NCI-H2029 (cell line): ENCODE results near the gene DNASE1.

Experiments
- DNase-seq: peaks from one replicate; lab custom pipeline; 2025; lab: John Stamatoyannopoulos, UW

The DNASE1 gene

DNA sequence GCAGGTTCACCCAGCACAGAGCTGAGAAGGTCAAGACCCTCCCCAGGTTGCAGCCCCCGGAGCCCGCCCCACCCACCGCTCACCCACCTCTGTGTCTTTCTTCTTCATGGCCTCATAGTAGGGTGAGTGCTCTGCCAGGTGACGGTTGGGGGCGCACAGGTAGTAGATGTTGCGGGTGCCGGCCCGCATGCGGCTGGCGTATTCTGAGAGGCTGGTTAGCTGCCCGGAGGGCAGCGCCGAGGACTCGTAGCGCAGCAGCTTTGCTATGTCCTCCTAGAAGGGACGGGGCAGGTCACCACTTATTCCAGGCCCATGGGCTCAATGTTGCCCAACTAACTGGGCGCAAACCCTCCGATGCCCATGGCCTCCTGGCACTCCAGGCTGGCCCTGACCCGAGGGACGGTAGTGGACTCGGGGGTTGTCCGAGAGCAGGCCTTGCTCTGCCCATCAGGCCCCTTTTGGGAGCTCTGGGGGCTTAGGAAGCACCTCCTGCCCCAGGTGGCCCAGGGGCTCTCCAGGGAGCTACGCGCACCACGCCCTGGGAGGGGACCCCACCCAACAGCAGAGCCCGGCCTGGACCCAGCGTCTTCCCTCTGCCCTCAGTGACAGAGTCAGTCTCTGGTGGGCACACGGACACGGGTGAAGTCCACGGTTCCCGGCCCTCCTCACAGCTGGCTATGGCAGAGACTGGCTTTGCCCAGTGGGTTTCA, 9.9 kb downstream of the DNASE1 start:
- no peak for DNase-seq

DNA sequence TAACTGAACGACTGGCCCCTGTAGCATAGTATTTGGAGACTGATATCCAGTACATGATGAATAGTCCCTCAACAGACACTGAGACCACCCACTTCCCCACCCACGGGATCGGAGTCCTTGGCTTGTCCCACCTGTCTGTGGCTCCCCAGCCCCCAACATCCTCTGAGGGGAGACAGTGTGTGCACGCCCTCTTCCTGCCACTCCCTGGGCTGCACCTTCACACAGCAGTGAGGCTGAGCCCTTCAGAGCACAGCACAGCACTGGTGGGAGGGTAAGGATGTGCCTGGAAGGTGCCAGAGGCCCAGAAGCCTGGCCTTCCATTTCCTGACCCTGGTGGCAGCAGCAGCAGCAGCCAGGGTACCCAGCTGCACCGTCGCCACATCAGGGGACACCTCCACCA, 11.0 kb downstream of the DNASE1 start:
- no peak for DNase-seq

DNA sequence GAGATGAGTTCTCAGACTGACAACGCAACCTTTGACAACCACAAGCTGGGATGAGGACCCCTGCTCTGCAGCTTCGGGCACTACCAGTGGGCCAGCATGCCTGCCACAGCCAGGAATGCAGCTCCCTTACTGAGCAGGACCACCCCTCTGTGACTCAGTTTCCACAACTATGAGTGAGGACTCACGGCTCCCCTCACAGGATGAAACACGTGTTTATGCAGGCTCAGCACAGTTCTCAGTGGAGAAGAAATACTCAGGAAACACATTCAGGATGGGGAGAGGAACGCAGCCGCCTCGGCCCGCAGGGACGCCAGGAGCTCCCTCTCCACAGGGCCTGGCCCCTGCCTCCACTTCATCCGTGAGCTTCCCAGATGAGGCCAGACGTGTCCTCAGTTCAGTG, 14.1 kb downstream of the DNASE1 start:
- DNase-seq, result no peak

DNA sequence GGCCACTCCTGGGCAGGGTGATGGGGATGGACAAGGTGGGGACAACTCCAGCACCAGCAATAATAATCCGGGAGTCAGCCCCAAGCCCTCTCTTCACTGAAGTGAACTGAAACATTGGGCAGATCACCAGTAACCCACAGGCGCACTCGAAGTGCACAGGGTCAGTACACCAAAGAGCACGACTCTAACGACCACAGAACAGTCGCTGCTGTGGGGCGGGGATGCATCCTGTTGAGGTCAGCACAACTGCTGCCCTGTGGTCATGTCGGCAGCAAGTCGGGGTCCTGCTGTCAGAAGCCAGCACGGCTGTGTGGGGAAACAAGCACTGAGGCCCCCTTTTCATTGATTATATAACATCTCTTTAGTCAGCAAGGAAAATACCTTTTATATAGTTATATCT, 14.6 kb downstream of the DNASE1 start:
- DNase-seq, result no peak

DNA sequence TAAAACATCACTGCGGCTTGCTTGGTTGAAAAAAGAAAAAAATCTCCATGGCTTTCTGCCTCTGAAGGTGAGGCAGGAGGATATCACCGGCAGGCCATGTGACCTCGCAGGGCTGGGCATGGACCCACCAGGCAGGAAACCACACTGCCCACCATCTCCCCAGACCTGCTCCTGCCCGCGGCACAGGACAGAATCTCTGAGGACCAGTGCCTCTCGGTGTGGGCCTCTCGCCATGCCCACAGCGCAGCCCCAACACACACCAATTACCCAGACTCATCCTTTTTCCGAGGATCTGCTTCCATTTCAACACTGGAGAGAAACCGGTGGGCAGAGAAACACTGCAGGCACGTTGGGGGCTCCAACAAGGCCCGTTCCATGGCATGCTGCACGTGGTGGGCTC, 16.2 kb downstream of the DNASE1 start:
- DNase-seq, result no peak

DNA sequence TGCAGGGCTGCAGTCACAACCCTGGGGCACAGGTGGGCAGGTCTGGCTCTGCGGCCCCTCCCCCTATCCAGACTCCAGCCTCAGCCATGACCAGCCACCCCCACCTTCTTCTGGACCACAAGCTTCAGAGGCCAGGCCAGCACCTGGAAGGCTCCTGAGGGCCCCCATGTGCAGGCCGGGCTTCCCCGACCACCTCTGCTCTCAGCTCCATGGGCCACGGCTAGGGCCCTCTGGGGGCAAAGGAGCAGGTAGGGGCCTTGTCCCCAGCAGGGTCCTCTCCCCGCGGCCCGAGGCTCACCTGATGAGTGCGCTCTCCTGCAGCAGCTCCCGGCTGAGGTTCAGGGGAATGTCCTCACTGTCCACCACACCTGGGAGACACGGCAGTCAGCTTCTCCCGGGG, 16.9 kb downstream of the DNASE1 start:
- no peak for DNase-seq

DNA sequence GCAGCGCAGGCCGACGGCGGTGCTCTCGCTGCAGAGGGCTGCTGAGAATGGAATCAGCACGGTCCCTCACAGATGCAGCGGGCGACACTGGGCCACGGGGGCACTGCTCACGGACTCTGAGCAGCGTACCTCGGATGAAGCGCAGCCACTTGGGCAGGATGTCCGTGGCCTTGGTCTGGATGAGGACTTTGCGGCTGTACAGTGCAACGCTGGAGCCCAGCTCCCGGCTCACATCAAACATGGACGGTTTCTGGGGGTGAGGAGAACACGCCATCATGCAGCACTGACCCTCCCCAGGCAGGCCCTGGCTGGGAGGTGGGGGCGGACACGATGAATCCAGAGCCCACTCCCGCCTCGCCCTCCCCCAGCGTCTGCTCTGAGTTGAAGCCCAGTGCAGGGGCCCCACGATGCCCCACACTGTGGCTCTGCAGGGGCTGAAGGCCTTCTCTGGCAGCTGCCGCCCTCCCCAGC, 18.1 kb downstream of the DNASE1 start:
- DNase-seq, result no peak

DNA sequence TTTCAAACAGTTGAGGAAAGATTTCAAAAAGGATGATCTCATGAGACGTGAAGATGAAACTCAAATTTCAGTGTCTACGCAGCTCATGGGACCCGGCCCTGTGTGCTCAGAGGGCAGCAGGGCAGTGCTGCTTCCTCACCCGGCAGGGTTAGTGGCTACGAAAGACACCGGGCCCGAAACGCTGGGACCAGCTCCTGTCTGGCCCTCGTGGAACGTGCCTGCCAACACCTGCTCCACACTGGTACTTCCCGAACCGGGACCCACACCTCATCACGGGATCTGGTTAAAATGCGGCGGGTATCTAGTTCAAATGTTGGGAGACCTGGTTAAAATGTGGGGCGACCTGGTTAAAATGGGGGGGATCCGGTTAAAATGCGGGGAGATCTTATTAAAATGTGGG, 18.7 kb downstream of the DNASE1 start:
- no peak for DNase-seq

DNA sequence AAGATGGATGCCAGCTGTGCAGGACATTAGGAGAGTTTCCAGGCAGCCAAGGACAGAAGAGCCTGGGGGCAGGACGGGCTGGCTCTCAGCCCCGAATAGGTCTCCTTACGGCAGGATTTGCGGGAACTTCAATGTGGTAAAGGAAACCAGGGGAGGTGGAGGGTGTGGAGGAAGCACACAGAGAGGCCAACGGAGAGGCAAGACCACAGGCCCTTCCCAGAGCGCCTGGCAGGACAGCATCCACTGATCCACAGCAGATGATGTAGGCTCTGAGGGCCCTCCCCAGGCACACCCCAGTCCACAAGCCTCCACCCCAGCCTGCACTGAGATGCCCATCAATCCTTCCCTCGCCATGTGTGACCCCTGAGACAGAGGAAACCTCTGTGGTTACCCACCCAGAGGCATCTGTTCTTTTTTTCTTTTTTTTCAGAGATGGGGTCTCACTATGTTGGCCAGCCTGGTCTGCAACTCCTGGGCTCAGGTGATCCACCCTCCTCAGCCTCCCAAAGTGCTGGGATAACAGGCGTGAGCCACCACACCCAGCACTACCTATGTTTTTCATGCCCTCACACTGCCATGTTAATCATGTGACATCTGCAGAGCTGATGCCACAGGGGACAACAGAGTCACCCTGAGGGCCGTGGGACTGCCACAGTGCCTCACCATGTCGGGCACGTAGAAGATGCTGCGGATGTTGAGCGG, 19.3 kb downstream of the DNASE1 start:
- no peak for DNase-seq

DNA sequence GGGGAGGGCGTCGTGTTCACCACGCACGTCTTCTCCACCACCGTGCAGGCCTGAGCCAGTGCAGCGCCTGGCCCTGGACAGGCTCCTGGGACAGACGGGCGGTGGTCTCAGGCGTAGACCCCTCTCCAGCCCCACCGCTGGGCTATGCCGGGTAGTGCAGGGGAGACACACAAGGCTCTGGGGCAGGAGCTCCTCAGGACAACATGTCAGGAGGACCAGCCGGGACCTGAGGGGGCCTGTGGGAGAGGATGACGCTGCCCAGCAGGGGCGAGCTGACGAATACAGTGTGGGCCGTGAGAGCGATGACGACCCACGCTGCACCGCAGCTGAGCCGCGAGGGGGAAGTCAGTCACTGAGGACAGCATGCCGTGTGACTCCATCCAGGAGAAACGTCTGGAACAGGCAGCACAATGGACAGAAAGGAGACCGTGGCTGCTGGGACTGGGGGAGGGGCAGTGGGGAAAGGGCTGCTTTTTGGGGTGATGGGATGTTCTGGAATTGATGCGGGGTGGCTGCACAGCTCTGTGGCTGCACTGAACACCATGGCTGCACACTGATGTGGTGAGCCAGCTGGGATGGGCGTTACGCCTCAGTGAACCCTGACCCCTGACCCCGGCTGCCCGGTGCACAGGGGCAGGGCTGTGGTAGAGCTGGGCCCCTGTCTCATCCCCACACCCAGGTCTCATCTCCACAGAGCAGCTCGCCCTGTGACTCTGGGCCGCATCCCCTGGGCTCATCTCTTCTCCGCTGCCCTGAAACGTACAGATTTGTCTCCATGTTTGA, 20.2 kb downstream of the DNASE1 start:
- DNase-seq, result no peak

DNA sequence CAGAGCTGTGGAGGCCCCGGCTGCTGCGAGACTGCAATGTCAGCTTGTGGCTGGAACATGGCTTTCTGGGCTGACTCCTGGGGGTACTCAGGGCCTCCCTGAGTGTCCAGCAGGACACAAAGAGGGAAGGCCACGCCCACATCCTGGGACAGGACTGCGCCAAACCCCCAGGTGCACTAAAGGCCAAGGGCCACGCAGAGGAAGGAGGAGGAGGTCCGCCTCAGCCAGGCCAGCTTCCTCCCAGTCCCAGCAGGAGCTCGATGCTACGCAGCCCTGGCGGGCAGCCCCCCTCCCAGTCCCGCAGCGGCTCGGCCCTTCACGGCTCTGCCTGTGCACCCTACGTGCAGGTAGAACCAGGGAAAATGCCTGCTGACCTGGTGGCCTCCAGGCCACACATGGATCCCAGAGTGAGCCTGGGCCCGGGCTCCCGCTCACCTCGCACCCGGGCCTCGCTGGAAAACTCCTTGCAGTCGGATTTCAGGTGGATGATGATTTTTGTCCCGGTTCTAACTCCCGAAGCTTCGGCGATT, 21.2 kb downstream of the DNASE1 start:
- DNase-seq, result no peak

DNA sequence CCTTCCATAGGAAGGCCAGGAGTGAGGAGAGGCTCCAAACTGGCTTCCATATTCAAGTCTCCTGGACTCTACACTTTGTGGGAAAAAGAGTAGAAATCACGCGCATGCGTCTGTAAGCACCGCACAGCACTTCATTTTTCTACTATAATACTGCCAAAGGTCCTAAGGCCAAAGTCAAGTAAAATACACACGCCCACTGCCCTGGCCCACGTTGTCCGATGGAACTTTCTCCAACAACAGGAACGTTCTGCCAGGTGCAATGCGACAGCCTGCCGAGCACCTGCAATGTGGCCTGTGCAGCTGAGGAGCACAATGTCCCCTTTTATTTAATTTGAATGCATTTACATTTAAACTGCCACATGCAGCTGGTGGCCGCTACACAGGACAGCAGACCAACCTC, 23.5 kb downstream of the DNASE1 start:
- DNase-seq, result no peak

DNA sequence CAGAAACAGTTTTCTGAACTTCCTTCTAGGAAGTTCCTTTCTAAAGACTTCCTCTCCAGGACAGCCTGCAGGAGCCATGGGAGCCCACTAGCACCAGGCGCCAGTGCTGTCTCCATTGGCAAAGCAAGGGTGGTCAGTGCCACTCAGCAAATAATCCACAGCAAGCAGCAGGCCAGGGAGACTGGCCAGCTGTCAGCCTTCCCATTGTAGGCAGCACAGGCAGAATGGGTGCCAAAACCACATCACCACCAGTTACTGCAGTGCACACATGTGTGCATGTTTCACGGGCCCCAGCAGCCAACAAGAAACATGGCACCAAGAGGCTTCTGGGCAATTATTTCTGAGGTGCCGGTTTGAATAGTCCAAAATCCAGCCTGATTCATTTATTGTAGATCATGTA, 26.7 kb downstream of the DNASE1 start:
- no peak for DNase-seq

DNA sequence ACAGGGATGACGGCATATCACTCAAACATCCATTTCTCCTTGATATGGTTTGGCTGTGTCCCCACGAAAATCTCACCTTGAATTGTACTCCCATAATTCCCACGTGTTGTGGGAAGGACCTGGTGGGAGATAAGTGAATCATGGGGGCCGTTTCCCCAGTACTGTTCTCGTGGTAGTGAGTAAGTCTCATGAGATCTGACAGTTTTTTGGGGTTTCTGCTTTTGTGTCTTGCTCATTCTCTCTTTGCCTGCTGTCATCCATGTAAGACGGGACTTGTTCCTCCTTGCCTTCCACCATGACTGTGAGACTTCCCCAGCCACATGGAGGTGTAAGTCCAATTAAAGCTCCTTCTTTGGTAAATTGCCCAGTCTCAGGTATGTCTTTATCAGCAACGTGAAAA, 32.5 kb downstream of the DNASE1 start:
- DNase-seq, result no peak

DNA sequence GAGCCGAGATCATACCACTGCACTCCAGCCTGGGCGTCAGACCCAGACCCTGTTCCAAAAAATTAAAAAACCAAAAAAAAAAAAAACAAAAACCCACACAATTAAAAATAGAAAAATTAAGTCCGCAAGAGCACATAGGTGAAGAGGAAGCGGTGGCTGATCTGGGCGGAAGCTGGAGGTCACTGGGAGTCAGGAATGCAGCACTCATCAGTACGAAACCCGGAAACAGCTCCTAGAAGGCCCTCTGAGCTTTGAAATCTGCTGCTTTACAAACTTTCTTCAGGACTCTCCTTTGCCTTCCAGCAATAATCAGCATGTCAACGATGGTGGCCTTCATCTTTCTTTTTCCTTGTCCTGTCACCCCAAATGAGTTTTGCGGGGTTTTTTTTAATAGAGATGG, 33.3 kb downstream of the DNASE1 start:
- no peak for DNase-seq

DNA sequence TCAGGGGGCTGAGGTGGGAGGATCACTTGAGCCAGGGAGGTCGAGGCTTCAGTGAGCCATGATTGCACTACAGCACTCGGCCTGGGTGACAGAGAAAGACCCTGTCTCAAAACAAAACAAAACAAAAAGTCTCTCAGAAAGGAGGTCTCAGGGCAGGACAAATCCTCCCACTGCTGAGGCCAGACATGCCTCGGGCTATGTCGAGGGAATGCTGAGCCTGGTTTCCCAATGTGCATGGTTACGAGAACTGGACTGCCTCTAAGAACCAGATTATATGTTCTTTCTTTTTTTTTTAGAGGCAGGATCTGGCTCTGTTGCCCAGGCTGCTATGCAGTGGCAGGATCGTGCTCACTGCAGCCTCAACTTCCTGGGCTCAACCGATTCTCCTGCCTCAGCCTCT, 35.2 kb downstream of the DNASE1 start:
- no peak for DNase-seq

DNA sequence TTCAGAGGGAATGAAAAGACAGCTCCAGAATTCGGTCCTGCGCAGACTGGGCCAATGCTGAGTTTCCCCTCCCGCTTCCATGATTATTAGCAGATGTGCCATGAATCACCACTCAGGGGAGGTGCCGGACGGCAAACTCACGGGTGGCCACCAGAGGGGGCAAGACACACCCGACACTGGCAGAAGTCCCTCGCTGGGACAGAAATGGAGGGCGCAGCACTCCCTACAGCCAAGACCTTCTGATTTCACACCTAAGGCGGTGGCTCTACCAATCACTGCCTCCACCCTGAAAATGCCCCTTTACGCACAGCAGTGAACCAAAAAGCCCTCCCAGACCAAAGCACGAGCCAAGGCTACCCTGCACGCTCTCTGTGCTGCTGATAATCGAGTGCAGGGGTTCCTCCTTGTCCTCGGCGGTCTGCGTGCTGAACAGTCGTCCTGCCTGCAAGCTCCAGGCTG, 36.0 kb downstream of the DNASE1 start:
- DNase-seq, result peak; percentile 40

DNA sequence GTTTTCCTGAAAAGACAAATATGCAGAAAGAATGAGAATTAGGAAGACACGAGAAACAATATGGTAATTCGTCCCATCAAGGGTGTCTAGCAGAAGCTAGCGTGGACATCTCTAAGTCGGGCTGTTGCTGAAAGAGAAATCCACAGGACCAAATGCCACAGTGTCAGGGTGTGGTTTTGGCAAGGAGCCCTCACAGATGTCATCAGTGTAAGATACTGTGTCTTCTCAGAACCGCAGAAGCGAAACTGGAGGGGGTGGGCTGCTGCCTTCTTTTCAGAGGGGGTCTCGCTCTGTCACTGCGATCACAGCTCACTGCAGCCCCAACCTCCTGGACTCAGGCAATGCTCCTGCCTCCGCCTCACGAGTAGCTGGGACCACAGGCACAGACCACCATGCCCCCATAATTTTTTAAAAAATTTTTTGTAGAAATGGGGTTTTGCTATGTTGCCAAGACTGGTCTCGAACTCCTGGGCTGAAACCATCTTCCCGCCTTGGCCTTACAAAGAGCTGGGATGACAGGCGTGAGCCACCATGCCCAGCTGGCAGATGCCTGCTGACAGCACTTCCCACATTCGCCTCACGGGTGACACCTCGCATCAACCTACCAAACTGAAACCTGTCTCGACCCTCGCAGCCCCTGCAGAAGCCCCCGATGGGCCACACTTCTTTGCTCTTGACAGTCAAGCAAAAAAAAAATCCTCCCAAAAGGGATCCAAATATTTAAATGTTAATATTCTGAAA, 36.7 kb downstream of the DNASE1 start:
- no peak for DNase-seq

DNA sequence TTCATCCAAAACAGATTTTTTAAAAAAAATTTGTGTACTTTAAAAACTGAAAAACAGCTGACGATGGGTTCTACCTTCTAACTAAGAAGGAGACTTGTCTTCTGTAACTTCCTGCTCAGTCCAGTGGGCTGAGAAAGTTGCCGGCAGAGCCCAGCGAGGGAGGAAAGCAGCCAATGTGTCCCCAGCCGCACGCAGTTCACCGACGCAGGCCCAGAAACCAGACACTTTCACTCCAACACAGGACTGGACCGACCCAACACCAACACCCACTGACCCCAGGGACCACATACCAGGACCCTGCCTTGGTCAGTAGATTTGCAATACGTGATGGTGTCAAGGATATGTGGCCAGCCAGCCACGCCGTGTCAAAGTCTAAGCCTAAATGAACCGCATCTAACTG, 37.3 kb downstream of the DNASE1 start:
- no peak for DNase-seq

DNA sequence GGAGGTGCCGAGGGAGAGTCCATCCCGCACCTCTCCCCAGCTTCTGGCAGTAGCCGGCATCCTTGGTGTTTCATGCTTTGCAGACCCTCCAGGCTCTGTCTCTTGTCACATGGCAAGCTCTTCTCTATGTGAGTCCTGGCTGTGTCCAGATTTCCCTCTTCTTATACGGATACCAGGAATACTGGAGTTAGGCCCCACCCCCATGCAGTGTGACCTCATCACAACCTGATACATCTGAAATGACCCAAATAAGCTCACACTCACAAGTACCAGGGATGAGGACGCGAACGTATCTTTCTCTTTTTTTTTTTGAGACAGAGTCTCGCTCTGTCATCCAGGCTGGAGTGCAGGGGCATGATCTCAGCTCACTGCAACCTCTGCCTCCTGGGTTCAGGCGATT, 39.6 kb downstream of the DNASE1 start:
- DNase-seq, result no peak

DNA sequence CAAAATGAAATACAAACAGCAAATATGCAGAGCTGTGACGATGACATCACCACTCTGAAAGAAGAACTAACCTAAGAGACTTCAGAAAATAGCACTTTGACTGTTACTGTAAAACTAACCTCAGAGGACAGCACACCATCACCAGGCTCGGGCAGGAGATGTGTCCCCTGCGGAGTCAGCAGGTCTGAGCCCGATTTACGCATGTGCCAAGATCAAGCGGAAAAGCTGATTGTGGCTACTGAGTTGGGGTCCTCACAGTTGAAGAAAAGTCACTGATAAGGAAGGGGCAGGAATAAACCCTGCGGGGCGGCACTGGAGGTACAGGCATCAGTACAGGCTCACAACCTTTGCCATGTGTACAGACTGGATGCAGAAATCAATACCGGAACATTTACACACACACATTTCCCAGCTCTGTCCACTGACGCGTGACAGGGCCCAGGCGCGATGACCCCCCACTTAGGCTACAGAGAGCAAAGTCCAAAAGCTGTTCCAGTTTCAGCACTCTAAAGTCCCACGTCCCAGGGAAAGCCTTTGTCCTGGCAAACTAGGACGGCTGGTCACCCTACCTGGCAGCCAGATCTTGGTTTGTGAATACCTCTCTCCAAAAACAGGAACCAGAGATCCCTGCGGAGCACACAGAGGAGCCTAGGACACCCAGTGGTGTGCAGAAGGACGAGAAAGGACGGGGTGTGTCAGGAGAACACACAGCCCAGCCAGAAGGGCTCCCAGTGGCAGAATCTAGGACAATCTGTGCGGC, 41.3 kb downstream of the DNASE1 start:
- no peak for DNase-seq
